Measurements from ENCODE around the gene TSC2. TPM values are rescaled to one million over a fixed set of nuclear protein-coding genes. Genes with fewer than 3 reads are reported as not detected.

TSC2 gene
- total and polyA plus RNA-seq, 2 donors (not counting 1 experiment from before 2014, with no cell fraction given) = 24.5 to 46.6 TPM

DNA sequence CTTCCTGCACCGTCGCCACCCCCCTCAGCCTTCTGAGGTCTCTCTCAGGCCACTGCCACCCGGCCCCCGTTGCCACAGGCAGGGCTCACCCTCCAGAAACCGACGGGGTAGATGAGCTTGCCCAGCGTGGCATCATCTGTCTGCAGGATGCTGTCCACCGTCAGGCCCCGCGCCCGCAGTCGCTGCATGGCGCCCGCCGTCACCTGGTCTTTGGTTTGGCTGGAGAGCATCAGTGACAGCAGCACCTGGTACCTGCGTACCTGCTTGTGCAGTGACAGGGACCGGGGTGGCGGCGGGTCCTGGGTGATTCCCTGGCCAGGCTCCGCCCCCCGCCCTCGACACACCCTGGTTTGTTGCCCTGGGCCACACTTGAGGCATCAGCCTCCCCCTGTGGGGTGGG, 3.2 kb upstream of the TSC2 start:
- TF ChIP-seq EZH2 (IDR thresholded peaks at IDR 0.05; ENCODE audit: low read length, missing control alignments) = no peak
- TF ChIP-seq, protein P1, sequence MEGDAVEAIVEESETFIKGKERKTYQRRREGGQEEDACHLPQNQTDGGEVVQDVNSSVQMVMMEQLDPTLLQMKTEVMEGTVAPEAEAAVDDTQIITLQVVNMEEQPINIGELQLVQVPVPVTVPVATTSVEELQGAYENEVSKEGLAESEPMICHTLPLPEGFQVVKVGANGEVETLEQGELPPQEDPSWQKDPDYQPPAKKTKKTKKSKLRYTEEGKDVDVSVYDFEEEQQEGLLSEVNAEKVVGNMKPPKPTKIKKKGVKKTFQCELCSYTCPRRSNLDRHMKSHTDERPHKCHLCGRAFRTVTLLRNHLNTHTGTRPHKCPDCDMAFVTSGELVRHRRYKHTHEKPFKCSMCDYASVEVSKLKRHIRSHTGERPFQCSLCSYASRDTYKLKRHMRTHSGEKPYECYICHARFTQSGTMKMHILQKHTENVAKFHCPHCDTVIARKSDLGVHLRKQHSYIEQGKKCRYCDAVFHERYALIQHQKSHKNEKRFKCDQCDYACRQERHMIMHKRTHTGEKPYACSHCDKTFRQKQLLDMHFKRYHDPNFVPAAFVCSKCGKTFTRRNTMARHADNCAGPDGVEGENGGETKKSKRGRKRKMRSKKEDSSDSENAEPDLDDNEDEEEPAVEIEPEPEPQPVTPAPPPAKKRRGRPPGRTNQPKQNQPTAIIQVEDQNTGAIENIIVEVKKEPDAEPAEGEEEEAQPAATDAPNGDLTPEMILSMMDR (conservative IDR thresholded peaks at IDR 0.05 in 1 of 2, IDR thresholded peaks at IDR 0.05 in 1 of 2; ENCODE audit: low read depth in 1 of 2, low read length in 2 of 2) = no peak
- H2AFZ ChIP-seq (ENCODE audit: low read length) = no peak overlapping the region
- H3K4me1 ChIP-seq (ENCODE audit: control insufficient read depth, extremely low read depth, insufficient read depth, low read length) = peaks cover 20% of the 10 kb centered on the region

DNA sequence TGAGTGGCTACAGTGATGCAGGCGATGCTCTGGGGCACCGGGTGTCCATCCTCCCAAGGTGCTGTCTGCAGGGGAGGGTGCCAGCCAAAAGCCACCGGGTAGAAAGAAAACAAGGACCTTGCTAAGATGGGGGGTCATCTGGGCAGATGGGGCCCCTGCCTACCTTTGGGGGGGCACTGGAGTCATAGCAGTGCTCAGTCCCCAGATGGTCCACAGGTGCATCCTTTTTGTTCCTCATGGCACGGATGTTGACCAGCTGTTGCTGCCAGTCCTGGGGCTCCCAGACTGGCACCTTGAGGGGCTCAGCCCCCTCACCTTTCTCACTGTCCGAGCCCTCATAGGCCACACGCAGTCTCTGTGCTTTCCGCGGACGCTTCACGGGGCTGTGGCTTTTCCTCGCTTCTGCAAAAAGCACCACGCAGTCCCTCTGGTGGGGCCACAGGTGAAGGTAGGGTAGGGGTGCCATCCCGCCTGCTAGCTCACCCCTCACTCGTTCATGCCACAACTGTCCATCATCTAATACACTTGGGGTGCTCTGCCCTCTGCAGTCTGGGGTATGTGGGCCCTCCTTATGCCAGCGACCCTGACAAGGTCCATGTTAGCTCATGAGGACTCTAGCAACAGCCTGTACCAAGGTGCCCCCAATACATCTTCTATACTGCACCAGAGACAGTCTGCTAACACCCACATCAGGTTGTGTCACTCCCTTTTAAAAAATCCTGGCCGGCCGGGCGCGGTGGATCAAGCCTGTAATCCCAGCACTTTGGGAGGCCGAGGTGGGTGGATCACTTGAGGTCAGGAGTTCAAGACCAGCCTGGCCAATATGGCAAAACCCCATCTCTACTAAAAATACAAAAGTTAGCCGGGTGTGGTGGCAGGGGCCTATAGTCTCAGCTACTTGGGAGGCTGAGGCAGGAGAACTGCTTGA, 1.6 kb upstream of the TSC2 start:
- H3K9me3 ChIP-seq (ENCODE audit: control insufficient read depth, insufficient read depth, low read depth, low read length) = no peaks in the 10 kb centered on the region
- H3K4me1 ChIP-seq (ENCODE audit: control insufficient read depth, extremely low read depth, insufficient read depth, low read length) = peaks cover 6% of the 10 kb centered on the region
- no peak overlapping the region for H2AFZ ChIP-seq (ENCODE audit: low read length)
- peaks cover 13% of the 10 kb centered on the region for H3K79me2 ChIP-seq (ENCODE audit: control insufficient read depth, insufficient read depth, low read length)
- TF ChIP-seq, protein P1 (conservative IDR thresholded peaks at IDR 0.05 in 1 of 2, IDR thresholded peaks at IDR 0.05 in 1 of 2; ENCODE audit: low read depth in 1 of 2, low read length in 2 of 2) = no peak
- H3K36me3 ChIP-seq (ENCODE audit: control insufficient read depth, insufficient read depth, low read length) = no peaks in the 10 kb centered on the region
- H4K20me1 ChIP-seq (ENCODE audit: control insufficient read depth, extremely low read depth, insufficient read depth, low read length) = no peaks in the 10 kb centered on the region
- H3K27me3 ChIP-seq (ENCODE audit: control insufficient read depth, insufficient read depth, low read length) = no peaks in the 10 kb centered on the region
- no peak overlapping the region for H3K4me3 ChIP-seq (replicated peaks in 1 of 4; ENCODE audit: control extremely low read depth in 1 of 4, insufficient read depth in 1 of 4, low read depth in 3 of 4, low read length in 4 of 4)
- DNase-seq (ENCODE audit: low read depth in 2 of 2) = no peak
- no peak overlapping the region for H3K27ac ChIP-seq (ENCODE audit: insufficient read depth, low read length)
- H3K4me2 ChIP-seq (ENCODE audit: extremely low read depth, insufficient read depth, low read length) = peak overlapping the region; percentile 99
- no peak overlapping the region for H3K9ac ChIP-seq (ENCODE audit: insufficient read depth, low read length)

More for the DNA sequence above, 3.2 kb upstream of the TSC2 start:
- H3K9ac ChIP-seq (ENCODE audit: insufficient read depth, low read length) = no peak overlapping the region
- no peaks in the 10 kb centered on the region for H3K9me3 ChIP-seq (ENCODE audit: control insufficient read depth, insufficient read depth, low read depth, low read length)
- no peak overlapping the region for H3K4me3 ChIP-seq (replicated peaks in 1 of 4; ENCODE audit: control extremely low read depth in 1 of 4, insufficient read depth in 1 of 4, low read depth in 3 of 4, low read length in 4 of 4)
- no peaks in the 10 kb centered on the region for H3K27me3 ChIP-seq (ENCODE audit: control insufficient read depth, insufficient read depth, low read length)
- no peaks in the 10 kb centered on the region for H4K20me1 ChIP-seq (ENCODE audit: control insufficient read depth, extremely low read depth, insufficient read depth, low read length)
- no peak overlapping the region for H3K27ac ChIP-seq (ENCODE audit: insufficient read depth, low read length)
- no peak overlapping the region for H3K4me2 ChIP-seq (ENCODE audit: extremely low read depth, insufficient read depth, low read length)
- peaks cover 13% of the 10 kb centered on the region for H3K79me2 ChIP-seq (ENCODE audit: control insufficient read depth, insufficient read depth, low read length)
- no peak for DNase-seq (ENCODE audit: low read depth in 2 of 2)
- peaks cover 2% of the 10 kb centered on the region for H3K36me3 ChIP-seq (ENCODE audit: control insufficient read depth, insufficient read depth, low read length)

DNA sequence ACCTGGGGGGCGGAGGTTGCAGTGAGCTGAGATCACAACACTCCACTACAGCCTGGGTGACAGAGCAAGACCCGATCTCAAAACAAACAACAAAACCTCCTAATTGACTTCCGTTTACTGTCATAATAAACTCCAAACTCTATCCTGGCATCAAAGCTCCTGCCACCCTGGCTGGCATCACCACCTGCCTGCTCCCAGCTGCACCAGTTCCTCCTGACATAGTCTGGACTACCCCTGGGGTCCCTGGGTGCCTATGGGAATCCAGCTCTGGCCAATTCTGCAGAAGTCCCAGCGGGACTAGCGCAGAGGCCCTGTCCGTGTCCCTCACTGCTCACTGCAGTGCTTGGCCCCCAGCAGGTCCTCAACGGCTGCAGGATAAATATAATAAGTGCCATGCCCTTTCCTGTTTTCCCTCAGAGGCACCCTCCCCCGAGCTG, 874 bp upstream of the TSC2 start:
- no peak for TF ChIP-seq EZH2 (IDR thresholded peaks at IDR 0.05; ENCODE audit: low read length, missing control alignments)
- TF ChIP-seq, protein P1 (conservative IDR thresholded peaks at IDR 0.05 in 1 of 2, IDR thresholded peaks at IDR 0.05 in 1 of 2; ENCODE audit: low read depth in 1 of 2, low read length in 2 of 2) = no peak
- Histone ChIP-seq H3K9me3 (ENCODE audit: control insufficient read depth, insufficient read depth, low read depth, low read length) (no peaks in the 10 kb centered on the region), H3K4me3 (replicated peaks in 1 of 4; ENCODE audit: control extremely low read depth in 1 of 4, insufficient read depth in 1 of 4, low read depth in 3 of 4, low read length in 4 of 4) (peak overlapping the region; percentile 56 to 68 (median 58)), H3K27me3 (ENCODE audit: control insufficient read depth, insufficient read depth, low read length) (no peaks in the 10 kb centered on the region), H3K4me1 (ENCODE audit: control insufficient read depth, extremely low read depth, insufficient read depth, low read length) (peaks cover 6% of the 10 kb centered on the region), H3K9ac (ENCODE audit: insufficient read depth, low read length) (peak overlapping the region; percentile 18), H2AFZ (ENCODE audit: low read length) (peak overlapping the region; percentile 43), H3K4me2 (ENCODE audit: extremely low read depth, insufficient read depth, low read length) (peak overlapping the region; percentile 99), H4K20me1 (ENCODE audit: control insufficient read depth, extremely low read depth, insufficient read depth, low read length) (no peaks in the 10 kb centered on the region), H3K27ac (ENCODE audit: insufficient read depth, low read length) (peak overlapping the region; percentile 19), H3K36me3 (ENCODE audit: control insufficient read depth, insufficient read depth, low read length) (no peaks in the 10 kb centered on the region), H3K79me2 (ENCODE audit: control insufficient read depth, insufficient read depth, low read length) (peaks cover 13% of the 10 kb centered on the region)
- no peak for DNase-seq (ENCODE audit: low read depth in 2 of 2)
